Testis (tissue), 2 donors: Measurements from ENCODE around the gene PELI1.
"Not testable (repeated sequence)": the region's sequence is repeated elsewhere in the genome, so short reads cannot be mapped to it uniquely, and the experiment has no call there.

Experiments
- CTCF ChIP-seq, 3 experiments: fragments of 450-650 bp in 2 of 3; fragments of 200-600 bp in 1 of 3; sonication (generic) in 1 of 3; IDR thresholded peaks; one replicate each; pipeline ENCODE4 v1.5.1; 2016 to 2019; ENCODE audit warnings: antibody characterized with exemption in 3 of 3, mild to moderate bottlenecking in 2 of 3, moderate library complexity in 1 of 3
- POLR2A ChIP-seq: fragments of 450-650 bp; IDR thresholded peaks from one replicate; pipeline ENCODE4 v1.6.1; 2017; ENCODE audit warnings: antibody characterized with exemption, mild to moderate bottlenecking, moderate library complexity

GRCh38 chr2:64079688-64080087 lies 64.5 kb downstream of the PELI1 start:
- not testable (repeated sequence) for TF ChIP-seq CTCF (IDR thresholded peaks at IDR 0.05); POLR2A
